ENCODE measurements around the gene EIF6.
"Not testable (repeated sequence)": the region's sequence is repeated elsewhere in the genome, so short reads cannot be mapped to it uniquely, and the experiment has no call there.

EIF6 gene

DNA sequence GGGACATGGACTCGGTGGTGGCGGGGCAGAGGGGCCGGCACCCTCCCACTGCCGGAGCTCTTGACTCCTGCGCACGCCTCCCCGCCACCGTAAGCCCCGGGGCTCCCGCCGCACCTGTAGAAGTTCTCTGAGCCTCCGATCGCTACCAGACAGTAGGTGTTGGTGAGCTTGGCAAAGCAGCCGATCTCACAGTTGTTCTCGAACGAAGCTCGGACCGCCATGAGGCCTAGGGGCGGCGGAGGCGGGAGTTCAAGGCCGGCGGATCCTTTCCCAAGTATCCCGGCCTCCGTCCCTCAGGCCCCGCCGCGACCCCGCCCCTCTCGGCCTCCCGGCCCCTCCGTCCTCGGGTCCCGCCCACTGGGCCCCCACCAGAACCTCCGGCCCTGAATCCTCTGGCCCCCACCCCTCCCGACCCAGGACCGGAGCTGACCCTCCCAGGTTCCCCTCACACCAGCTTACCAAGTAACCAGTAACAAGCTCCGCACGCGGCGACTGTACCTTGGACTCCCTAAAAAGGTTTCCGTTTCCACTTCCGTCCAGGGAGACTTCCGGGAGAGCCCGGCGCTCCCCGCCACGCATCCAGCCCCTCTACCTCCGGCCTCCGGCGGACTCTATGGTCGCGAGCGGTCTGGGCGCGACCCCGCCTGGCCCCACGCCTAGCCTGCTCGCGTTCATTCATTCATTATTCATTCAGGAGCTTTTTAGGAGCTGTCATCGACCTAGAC, at the start of gene EIF6:
TSS of gene EIF6 (minus strand) at position 506 of the 725 bp plus-strand sequence. CDS start at position 221, 285 bp downstream.
- DNase-seq, result peak; percentile 80

DNA sequence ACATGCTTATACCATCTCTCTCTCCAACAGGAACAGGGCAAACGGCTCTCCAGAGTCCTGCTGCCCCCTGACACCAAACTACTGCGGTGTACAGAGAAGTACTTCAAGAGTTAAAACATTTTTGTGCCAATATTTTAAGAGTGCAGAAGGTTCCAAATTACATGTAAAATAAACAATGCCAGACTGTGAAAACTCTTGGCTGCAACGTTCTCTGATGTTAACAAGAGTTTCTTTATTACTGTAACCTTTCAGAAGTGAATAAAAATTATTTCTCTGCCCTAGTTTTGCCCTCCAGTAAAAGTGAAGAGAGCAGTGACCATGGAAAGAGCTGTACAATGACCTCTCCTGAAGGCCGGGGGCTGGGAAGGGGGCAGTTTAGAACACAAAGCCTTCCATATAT, 49.0 kb upstream of the EIF6 start:
- no peak for DNase-seq

DNA sequence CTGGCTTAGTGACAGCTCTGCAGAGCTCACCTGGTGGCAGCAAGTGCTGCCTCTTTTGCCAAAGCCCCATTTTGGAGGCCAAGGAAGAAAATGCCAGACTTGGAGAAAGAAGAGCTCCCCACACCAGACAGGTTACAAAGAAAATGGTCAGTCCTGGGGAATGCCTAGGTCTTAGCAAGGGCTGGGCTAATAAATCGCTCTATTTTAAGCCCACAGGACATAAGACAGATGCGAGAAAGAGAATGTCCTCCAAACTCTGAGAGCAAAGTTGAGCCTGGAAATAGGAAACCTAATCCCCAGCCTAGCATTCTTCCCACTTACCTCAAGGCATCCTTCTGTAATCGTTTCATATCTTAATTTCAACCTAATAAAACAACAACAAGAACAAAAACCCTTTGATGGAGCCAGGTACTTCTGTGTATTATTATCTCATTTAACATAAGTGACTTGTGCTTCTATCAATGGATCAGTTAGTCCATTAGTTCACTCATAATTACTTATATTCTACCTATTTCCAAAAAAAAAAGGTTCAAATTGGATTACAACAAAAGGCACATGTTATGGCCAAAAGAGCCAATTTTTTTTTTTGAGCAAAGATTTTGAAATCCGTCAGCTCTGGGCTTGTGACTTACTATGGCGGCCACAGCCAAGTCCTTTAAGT, 48.1 kb upstream of the EIF6 start:
- DNase-seq, result no peak

DNA sequence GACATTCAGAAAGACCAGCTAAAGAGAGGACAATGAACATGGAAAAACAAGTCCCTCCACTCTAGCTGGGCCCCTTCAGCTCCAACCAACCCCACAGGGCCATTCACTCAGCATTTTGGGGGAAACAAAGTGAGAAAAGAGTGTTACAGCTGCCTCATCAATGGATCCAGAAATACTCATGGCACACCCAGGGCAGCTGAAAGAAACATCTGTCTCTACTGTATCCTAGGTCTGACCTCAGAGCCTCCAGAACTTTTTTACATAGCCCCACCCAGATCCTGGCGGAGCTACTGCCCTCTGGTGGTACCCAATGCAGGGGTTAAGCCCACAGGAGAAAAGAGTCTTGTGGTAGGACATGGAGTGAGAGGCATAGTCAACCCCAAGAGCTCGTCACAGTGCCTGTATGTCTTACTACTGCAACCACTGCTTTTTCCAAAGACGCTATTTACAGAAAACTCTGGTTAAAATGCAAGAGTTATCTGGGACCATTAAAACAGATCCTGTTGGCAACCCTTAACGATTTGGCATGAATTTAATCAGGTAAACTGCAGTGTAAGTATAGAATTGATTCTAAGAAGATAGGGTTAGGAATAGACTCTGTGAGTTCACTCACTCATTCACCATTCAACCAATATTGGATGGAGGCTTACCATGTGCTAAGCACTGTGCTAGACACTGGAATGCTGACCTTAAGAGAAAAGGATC, 45.0 kb upstream of the EIF6 start:
- peak; percentile 34 for DNase-seq

DNA sequence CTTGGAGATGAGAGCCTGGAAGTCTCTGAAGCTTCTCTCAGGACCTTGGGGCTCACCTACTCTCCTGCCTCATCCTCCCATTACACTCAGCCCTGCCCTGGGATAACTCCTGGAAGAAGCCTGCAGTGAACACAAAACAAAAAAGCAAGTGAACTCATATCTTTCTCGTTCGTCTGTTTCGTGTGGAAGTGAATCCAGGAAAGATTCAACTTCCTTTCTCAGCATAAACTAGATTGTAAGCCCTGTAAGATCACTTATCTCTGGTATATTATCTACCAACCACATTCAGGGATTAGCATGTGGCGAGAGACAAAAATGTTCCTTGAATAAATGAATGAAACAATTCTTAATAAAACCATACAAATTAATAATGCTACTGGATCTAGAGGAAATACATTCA, 44.1 kb upstream of the EIF6 start:
- no peak for DNase-seq

DNA sequence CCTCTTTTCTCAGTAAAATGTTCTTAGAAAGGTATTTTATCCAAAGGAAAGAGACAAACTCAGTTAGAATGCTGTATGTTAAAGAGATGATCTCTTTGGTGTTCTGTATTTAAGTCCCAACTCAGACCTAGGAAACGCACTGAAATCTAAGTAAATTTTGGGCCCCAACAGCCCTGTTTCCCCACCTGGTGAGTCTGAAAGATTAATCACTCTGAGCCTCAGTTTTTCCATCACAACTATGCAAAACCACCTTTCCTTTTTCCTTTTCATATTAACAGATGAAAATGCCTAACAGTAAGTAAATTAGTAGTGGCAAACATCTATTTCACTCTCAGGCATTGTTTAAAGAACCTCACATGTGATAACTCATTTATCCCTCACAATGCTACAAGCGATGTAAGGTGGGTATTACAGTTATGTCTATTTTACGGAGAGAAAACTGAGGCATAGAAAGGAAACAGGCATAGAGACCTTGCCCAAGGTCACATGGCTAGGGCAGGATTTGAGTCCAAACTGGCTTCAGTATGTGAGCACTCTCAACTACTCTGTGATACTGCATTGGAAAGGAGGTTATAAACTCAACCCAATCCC, 43.6 kb upstream of the EIF6 start:
- DNase-seq, result no peak

DNA sequence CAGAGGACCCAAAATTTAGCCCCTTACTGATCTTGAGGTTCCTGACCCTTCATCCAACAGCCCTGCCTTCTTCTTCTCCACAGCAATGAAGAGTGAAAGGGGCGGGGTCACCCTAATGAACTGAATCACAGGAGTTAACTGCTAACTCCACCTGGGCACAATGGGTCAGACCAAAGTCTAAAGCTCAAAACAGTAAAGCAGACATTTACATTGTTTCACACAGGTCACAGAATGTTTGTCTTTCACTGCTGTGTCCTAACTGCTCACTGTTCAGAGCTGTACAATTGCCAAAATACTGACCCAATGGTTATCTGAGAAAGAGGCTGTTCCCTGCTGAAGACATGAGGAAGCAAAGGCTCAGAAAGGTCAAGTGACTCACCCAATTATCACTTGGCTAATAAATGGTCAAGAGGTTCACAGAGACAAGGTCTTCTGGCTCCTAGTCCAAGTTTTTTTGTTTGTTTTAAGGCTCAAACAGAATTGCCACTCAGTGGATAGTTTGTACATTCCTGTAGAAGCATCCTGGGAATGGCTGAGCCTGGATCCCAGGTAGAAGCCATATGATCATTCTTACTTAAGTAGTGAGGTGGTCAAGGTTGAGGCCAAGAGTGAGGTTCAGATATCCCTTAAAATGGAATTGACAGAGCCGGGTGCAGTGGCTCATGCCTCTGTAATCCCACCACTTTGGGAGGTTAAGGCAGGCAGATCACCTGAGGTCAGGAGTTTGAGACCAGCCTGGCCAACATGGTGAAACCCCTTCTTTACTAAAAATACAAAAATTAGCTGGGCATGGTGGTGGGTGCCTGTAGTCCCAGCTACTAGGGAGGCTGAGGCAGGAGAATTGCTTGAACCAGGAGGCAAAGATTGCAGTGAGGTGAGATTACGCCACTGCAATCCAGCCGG, 42.8 kb upstream of the EIF6 start:
- no peak for DNase-seq

DNA sequence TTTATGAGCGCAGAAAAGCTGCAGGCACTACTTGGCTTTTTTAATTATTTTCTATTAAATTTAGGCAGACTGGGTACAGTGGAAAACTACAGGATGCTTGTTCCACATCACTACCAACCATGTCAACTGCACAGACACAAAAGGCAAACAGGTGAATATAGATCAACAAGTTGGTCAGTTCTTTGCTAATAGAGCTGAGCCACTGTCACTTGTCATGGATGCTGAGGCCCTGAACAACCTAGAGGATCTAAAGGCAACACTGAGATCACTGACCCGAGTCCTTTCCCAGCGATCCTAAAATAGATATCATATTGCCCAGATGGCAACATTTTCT, 42.1 kb upstream of the EIF6 start:
- no peak for DNase-seq

DNA sequence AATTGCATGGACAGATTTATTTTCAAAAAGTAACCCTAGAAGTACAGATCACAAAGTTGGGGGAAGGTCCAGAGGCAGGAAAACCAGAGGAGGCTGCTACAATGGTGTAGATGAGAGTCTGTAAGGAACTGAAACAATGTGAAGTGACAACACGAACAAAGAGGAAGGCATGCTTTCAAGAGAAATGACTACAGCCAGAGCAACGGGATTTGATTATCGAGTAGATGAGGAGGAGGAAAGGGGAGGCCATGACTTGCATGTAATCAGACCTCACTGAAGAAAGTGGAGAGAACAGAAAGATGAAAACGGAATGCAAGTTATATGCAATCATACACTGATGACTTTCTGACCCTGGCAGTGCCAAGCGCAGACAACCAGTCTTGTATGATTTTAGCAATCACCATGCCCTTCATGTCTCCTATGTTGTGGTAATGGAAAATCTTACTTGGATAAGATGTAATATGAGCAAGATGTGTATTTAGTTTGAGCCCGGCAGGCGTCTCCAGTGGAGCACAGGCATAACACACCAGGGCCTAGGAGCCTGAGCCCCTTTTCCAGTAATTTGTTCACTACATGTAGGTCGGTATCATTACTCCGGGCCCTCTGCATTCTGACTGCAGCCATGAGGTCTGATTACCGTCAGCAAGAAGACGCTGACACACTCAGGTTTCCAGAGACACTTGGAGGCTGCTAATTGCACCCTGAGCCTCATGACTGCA, 41.6 kb upstream of the EIF6 start:
- DNase-seq, result no peak

DNA sequence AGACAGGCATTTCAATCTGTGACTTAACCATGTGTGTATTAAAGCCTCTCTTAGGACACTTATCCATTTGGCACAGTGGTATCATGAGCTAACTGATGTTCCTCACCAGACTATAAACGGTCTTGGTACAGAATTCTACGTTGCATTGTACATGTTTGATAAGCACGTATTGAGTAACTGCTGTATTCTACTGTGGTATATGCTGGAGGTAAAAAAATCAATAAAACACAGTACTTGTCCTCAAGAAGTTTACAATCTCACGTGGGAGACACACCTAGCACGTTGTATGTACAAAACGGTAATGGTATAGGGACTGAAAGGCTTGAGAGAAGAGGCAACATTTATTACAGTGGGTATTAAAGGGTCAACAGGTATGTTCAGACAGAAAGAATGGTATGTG, 40.8 kb upstream of the EIF6 start:
- no peak for DNase-seq

DNA sequence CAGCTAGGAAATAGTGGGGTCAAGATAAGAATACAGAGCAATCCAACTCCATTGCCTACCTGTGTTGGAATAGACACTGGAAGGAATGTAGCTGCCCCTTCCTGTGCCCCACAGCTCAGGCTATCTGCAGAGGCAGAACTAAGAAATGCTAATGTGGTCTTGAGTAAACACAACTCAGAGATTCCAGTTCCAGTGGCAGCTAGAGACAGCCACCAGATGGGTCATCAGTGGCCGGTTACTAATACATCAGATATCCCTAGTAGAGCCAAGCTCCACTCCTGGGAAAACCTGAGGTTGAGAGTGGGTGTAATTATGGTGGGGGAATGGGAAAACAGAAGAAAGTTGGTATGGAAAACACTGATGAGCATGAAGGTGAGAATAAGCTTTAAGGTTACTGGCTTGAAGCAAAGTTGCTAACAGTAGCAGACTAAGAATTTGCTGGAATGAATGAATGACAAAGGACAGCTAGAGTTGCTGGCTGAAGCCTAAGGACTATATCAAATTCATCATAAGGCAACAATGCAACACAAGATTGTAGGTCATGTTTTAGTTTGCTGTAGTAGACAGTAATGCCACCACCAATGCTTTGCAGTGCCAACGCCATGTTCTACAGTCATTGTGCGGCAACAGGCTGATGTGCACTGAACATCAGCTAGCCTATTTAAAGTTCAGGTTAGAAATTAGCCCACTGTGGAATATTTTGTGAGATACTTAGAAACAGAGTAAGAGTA, 36.0 kb upstream of the EIF6 start:
- DNase-seq, result no peak

DNA sequence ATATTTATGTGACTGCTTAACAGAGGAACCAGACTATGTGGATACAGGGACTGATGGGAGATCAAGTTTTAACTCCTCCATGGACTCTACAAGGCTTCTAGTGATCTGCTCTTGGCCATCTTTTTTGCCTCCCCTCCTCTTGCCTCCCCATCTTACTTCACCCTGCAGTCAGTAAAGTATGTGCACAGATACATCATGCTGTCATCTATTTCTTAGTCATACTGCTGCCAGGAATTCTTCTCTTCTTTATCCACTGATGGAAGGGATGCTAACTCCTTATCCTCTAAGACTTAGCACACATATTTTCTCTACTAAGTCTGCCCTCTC, 35.3 kb upstream of the EIF6 start:
- DNase-seq, result no peak

DNA sequence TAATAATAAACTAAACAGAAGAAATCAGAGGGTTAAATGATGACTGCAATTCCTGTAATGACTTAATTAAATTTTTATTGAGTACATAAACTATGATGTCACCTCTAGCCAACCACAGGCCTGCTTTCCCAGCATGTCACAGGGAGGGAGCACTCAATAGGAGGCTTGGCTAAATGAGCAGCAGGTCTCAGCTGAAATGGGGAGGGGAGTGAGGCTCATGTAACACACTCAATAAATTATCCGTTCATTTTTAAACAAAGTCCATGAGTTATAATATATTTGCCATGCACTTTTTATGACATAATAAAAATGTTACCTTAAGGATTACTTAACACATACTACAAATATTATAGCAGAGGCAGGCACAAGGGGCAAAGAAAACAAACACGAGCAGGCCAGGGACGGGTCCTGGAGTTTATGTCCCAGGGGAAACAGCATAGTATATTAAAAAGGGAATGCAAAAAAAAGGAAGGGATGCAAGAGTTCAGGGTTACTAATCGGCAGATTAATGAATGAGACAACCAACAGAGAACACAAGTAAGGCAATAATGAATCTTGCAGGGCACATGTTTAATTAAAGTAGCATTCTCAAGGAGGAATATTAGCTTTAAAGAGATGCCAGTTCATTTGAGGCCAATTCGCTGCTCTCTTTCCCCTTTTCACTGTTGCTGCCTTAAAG, 34.8 kb upstream of the EIF6 start:
- DNase-seq, result no peak

DNA sequence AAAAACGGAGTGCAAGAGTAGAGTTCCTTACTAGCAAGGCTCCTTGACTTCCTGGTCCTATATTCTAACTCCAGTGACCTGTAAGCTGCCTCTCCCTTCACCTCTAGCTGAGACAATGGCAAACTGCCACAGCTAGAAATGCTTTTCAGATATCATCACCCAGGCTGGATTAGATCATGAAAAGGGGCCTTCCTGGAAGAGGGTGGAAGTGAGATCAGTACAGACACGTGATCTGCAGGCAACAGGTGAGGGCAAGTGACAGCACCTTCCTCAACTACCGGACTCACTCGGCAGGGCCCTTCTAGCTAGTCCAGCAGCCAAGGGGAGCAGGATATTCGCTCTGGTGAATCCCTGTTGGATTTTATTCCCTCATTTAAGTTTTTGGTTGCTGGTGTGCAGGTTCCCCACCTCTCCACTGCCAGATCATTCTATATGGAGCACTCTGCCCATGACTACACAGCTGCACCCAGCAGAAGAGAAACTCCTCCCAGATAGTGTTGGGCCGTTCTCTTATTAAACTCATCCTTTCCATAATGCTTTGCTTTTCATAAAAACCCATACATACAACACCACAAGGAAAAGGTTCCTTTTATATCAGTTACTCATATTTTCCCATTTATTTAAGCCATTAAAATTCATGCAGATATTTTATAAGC, 34.1 kb upstream of the EIF6 start:
- no peak for DNase-seq

DNA sequence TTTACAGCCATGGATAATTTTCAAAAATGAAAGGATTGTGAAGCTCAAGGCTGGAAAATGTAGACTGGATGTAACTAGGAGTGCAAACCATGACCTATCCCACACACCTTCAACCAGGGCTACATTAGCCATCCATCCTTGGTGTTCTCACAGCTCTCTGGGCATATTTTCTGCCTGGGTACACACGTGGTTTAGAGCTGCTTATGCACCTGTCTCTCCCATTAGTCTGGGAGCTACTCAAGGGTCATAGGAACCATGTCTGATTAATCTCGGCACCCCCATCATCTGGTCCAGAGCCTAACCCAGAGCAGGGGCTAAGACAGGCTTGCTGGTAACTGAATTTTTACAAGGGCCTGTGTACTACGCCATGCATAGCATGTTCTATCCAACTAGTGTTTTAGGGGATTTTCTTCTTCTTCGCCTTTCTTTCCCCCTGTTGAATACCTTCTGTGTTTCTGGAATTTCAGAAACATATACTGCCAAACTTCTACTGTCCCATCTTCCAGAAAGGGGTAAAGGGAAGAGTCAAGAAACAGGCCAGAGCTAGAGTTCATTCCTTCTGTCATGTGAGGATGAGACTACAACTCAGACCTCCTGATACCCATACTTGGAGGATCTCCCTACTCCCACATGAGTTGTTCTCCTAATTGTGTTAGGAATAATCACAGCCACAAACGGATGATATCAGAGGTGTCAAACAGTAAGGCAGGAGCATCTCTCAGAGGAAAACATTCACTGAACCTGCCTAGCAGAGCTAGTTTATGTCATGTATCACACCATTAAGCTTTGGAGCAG, 33.0 kb upstream of the EIF6 start:
- no peak for DNase-seq

DNA sequence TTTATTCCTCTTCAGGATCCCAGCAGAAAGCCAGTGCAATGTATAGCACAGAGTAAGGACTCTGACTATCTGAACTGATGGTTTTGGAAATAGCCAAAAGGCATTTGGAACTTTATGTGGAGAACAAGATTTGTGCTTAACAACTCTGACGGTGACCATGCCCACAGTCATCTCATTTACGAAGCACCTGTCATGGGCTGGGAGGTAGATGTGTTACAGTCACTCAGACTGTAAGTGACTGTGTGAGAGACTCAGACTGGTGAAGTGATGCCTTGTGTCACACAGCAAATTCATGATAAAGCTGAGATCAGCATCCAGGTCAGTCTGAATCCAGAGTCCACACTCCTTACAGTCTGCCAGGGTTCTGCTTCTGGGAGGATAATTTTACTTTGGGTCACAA, 31.5 kb upstream of the EIF6 start:
- no peak for DNase-seq

DNA sequence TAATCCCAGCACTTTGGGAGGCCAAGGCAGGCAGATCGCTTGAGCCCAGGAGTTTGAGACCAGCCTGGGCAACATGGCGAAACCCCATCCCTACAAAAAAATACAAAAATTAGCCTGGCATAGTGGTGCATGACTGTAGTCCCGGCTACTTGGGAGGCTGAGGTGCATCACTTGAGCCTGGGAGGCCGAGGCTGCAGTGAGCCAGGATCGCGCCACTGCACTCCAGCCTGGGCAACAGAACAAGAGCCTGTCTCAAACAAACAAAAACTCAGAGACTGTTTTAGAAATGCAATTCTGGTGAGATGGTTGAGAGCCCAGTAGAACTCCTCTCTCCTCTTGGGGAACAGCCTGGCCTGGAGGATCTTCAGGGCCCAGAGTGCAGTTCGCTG, 31.1 kb upstream of the EIF6 start:
- DNase-seq, result not testable (repeated sequence)

DNA sequence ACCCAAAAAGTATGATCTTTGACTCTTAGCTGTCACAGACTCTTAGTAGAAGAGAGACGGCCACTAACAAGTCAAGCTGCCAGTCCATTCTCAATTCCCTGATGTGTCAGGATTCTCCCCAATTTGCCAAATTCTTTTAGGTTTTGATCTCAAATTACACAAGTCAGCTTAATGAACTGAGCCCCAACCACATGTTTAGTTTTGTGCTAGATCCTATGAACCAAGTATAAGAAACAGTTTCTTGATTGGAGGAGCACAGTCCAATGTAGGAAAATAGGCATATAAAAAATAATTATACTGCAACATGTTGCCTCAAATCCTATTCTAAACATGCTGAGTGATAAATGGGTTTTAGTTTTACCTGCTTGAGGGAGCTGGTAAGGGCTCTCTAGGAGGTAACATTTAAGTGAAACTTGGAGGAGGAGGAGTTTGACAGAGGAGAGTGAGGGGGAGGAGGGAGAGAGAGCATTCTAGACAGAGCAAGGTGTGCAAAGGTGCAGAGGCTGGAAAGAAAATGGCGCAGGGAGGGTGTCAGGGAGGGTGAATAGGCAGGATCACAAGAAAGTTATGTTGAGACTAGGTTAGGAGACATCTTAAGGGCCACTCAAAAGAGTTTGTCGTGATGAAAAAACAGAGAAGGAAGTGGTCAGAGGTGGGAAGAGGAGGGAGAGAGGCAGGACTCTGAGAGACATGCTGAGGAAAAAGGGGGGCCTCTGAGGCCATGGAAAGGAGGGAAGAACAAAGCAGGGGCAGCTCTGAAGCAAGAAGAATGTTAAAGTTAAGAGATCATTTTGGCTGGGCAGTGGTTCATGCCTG, 30.5 kb upstream of the EIF6 start:
- DNase-seq, result no peak

DNA sequence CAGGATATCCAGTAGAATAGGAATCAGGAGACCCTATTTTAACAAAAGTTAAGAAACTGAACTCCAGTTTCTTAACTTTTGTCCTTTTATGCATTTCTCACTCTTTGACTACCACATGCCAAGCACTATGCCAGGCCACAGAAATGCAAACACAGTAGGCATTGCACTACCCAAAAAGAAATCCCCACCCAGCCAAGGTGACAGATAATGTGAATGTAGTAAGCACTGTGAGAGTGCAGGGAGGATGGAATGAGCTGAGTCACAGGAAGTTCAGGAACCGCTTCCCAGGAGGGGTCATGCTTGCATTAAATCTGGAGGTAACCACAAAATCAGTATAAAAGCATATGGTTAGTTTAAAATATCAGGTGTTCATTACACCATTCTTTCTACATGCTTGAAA, 27.7 kb upstream of the EIF6 start:
- DNase-seq, result no peak

Measured in CD4-positive, alpha-beta T cell treated with Interleukin-17A for 4 hours (primary cell).